ENCODE measurements around the gene BABAM2.

Gene BABAM2

GRCh38 chr2:28286678-28287077 is 396.1 kb downstream of the BABAM2 start:
- Histone ChIP-seq H3K4me3 (ENCODE audit: low read length in 2 of 2) (no peak overlapping the region), H3K4me1 (ENCODE audit: control insufficient read depth, insufficient read depth, low read length) (peaks cover 5% of the 10 kb centered on the region), H3K27me3 (ENCODE audit: control insufficient read depth in 1 of 2, insufficient read depth in 2 of 2, low read length in 2 of 2) (no peaks in the 10 kb centered on the region), H3K9me3 (ENCODE audit: control insufficient read depth in 2 of 2, low read length in 2 of 2) (no peaks in the 10 kb centered on the region), H3K9ac (ENCODE audit: low read length in 2 of 2) (no peak overlapping the region), H3K27ac (ENCODE audit: low read length) (no peak overlapping the region), H3K36me3 (ENCODE audit: control insufficient read depth in 2 of 2, insufficient read depth in 2 of 2, low read length in 2 of 2) (peaks cover 2 to 3% of the 10 kb centered on the region in 2 donors)

GRCh38 chr2:28287256-28287915 is 396.9 kb downstream of the BABAM2 start:
- H3K4me3 ChIP-seq (ENCODE audit: low read length in 2 of 2), result no peak overlapping the region
- H3K36me3 ChIP-seq (ENCODE audit: control insufficient read depth in 2 of 2, insufficient read depth in 2 of 2, low read length in 2 of 2), result peaks cover 2 to 3% of the 10 kb centered on the region in 2 donors
- H3K27ac ChIP-seq (ENCODE audit: low read length), result no peak overlapping the region
- H3K4me1 ChIP-seq (ENCODE audit: control insufficient read depth, insufficient read depth, low read length), result peaks cover 5% of the 10 kb centered on the region
- no peaks in the 10 kb centered on the region for H3K9me3 ChIP-seq (ENCODE audit: control insufficient read depth in 2 of 2, low read length in 2 of 2)
- no peaks in the 10 kb centered on the region for H3K27me3 ChIP-seq (ENCODE audit: control insufficient read depth in 1 of 2, insufficient read depth in 2 of 2, low read length in 2 of 2)
- no peak overlapping the region for H3K9ac ChIP-seq (ENCODE audit: low read length in 2 of 2)

- H3K4me3 ChIP-seq (ENCODE audit: low read length in 2 of 2), result no peak overlapping the region
- peaks cover 5% of the 10 kb centered on the region for H3K4me1 ChIP-seq (ENCODE audit: control insufficient read depth, insufficient read depth, low read length)
- H3K9ac ChIP-seq (ENCODE audit: low read length in 2 of 2), result no peak overlapping the region
- no peak overlapping the region for H3K27ac ChIP-seq (ENCODE audit: low read length)
- H3K27me3 ChIP-seq (ENCODE audit: control insufficient read depth in 1 of 2, insufficient read depth in 2 of 2, low read length in 2 of 2), result no peaks in the 10 kb centered on the region
- no peaks in the 10 kb centered on the region for H3K9me3 ChIP-seq (ENCODE audit: control insufficient read depth in 2 of 2, low read length in 2 of 2)
- H3K36me3 ChIP-seq (ENCODE audit: control insufficient read depth in 2 of 2, insufficient read depth in 2 of 2, low read length in 2 of 2), result peaks cover 2 to 3% of the 10 kb centered on the region in 2 donors
Measured at GRCh38 chr2:28288620-28289019, 398.1 kb downstream of the BABAM2 start.

- Histone ChIP-seq H3K9ac (ENCODE audit: low read length in 2 of 2) (no peak overlapping the region), H3K9me3 (ENCODE audit: control insufficient read depth in 2 of 2, low read length in 2 of 2) (no peaks in the 10 kb centered on the region), H3K4me3 (ENCODE audit: low read length in 2 of 2) (no peak overlapping the region), H3K27me3 (ENCODE audit: control insufficient read depth in 1 of 2, insufficient read depth in 2 of 2, low read length in 2 of 2) (no peaks in the 10 kb centered on the region), H3K4me1 (ENCODE audit: control insufficient read depth, insufficient read depth, low read length) (peaks cover 5% of the 10 kb centered on the region), H3K36me3 (ENCODE audit: control insufficient read depth in 2 of 2, insufficient read depth in 2 of 2, low read length in 2 of 2) (peaks cover 2 to 3% of the 10 kb centered on the region in 2 donors), H3K27ac (ENCODE audit: low read length) (no peak overlapping the region)
Measured at GRCh38 chr2:28291811-28292440, 401.4 kb downstream of the BABAM2 start.

- Histone ChIP-seq H3K36me3 (ENCODE audit: control insufficient read depth in 2 of 2, insufficient read depth in 2 of 2, low read length in 2 of 2) (peaks cover 2% of the 10 kb centered on the region in 2 donors), H3K9me3 (ENCODE audit: control insufficient read depth in 2 of 2, low read length in 2 of 2) (no peaks in the 10 kb centered on the region), H3K27ac (ENCODE audit: low read length) (no peak overlapping the region), H3K4me1 (ENCODE audit: control insufficient read depth, insufficient read depth, low read length) (peaks cover 3% of the 10 kb centered on the region), H3K4me3 (ENCODE audit: low read length in 2 of 2) (no peak overlapping the region), H3K9ac (ENCODE audit: low read length in 2 of 2) (no peak overlapping the region), H3K27me3 (ENCODE audit: control insufficient read depth in 1 of 2, insufficient read depth in 2 of 2, low read length in 2 of 2) (no peaks in the 10 kb centered on the region)
Measured at GRCh38 chr2:28292491-28292890, 402.0 kb downstream of the BABAM2 start.

GRCh38 chr2:28293416-28293815 is 402.9 kb downstream of the BABAM2 start:
- H3K27ac ChIP-seq (ENCODE audit: low read length), result no peak overlapping the region
- H3K9ac ChIP-seq (ENCODE audit: low read length in 2 of 2), result no peak overlapping the region
- no peaks in the 10 kb centered on the region for H3K4me1 ChIP-seq (ENCODE audit: control insufficient read depth, insufficient read depth, low read length)
- no peak overlapping the region for H3K4me3 ChIP-seq (ENCODE audit: low read length in 2 of 2)
- no peaks in the 10 kb centered on the region for H3K9me3 ChIP-seq (ENCODE audit: control insufficient read depth in 2 of 2, low read length in 2 of 2)
- no peaks in the 10 kb centered on the region for H3K27me3 ChIP-seq (ENCODE audit: control insufficient read depth in 1 of 2, insufficient read depth in 2 of 2, low read length in 2 of 2)
- peaks cover 0 to 2% of the 10 kb centered on the region in 2 donors for H3K36me3 ChIP-seq (ENCODE audit: control insufficient read depth in 2 of 2, insufficient read depth in 2 of 2, low read length in 2 of 2)

- Histone ChIP-seq H3K27ac (ENCODE audit: low read length) (no peak overlapping the region), H3K4me3 (ENCODE audit: low read length in 2 of 2) (no peak overlapping the region), H3K36me3 (ENCODE audit: control insufficient read depth in 2 of 2, insufficient read depth in 2 of 2, low read length in 2 of 2) (peaks cover 2 to 4% of the 10 kb centered on the region in 2 donors), H3K27me3 (ENCODE audit: control insufficient read depth in 1 of 2, insufficient read depth in 2 of 2, low read length in 2 of 2) (no peaks in the 10 kb centered on the region), H3K9me3 (ENCODE audit: control insufficient read depth in 2 of 2, low read length in 2 of 2) (no peaks in the 10 kb centered on the region), H3K9ac (ENCODE audit: low read length in 2 of 2) (no peak overlapping the region), H3K4me1 (ENCODE audit: control insufficient read depth, insufficient read depth, low read length) (no peaks in the 10 kb centered on the region)
Measured at GRCh38 chr2:28294451-28294850, 403.9 kb downstream of the BABAM2 start.

- Histone ChIP-seq H3K27me3 (ENCODE audit: control insufficient read depth in 1 of 2, insufficient read depth in 2 of 2, low read length in 2 of 2) (no peaks in the 10 kb centered on the region), H3K36me3 (ENCODE audit: control insufficient read depth in 2 of 2, insufficient read depth in 2 of 2, low read length in 2 of 2) (peaks cover 3 to 4% of the 10 kb centered on the region in 2 donors), H3K9me3 (ENCODE audit: control insufficient read depth in 2 of 2, low read length in 2 of 2) (no peaks in the 10 kb centered on the region), H3K4me1 (ENCODE audit: control insufficient read depth, insufficient read depth, low read length) (peaks cover 6% of the 10 kb centered on the region), H3K27ac (ENCODE audit: low read length) (no peak overlapping the region), H3K9ac (ENCODE audit: low read length in 2 of 2) (no peak overlapping the region), H3K4me3 (ENCODE audit: low read length in 2 of 2) (no peak overlapping the region)
Measured at GRCh38 chr2:28296243-28296642, 405.7 kb downstream of the BABAM2 start.

- Histone ChIP-seq H3K4me1 (ENCODE audit: control insufficient read depth, insufficient read depth, low read length) (peaks cover 6% of the 10 kb centered on the region), H3K27ac (ENCODE audit: low read length) (no peak overlapping the region), H3K9me3 (ENCODE audit: control insufficient read depth in 2 of 2, low read length in 2 of 2) (no peaks in the 10 kb centered on the region), H3K4me3 (ENCODE audit: low read length in 2 of 2) (no peak overlapping the region), H3K27me3 (ENCODE audit: control insufficient read depth in 1 of 2, insufficient read depth in 2 of 2, low read length in 2 of 2) (no peaks in the 10 kb centered on the region), H3K36me3 (ENCODE audit: control insufficient read depth in 2 of 2, insufficient read depth in 2 of 2, low read length in 2 of 2) (peaks cover 3 to 4% of the 10 kb centered on the region in 2 donors), H3K9ac (ENCODE audit: low read length in 2 of 2) (no peak overlapping the region)
Measured at GRCh38 chr2:28296904-28297303, 406.4 kb downstream of the BABAM2 start.

GRCh38 chr2:28297531-28297930 is 407.0 kb downstream of the BABAM2 start:
- Histone ChIP-seq H3K4me3 (ENCODE audit: low read length in 2 of 2) (no peak overlapping the region), H3K9ac (ENCODE audit: low read length in 2 of 2) (no peak overlapping the region), H3K9me3 (ENCODE audit: control insufficient read depth in 2 of 2, low read length in 2 of 2) (no peaks in the 10 kb centered on the region), H3K27ac (ENCODE audit: low read length) (no peak overlapping the region), H3K4me1 (ENCODE audit: control insufficient read depth, insufficient read depth, low read length) (peaks cover 6% of the 10 kb centered on the region), H3K27me3 (ENCODE audit: control insufficient read depth in 1 of 2, insufficient read depth in 2 of 2, low read length in 2 of 2) (no peaks in the 10 kb centered on the region), H3K36me3 (ENCODE audit: control insufficient read depth in 2 of 2, insufficient read depth in 2 of 2, low read length in 2 of 2) (peaks cover 3 to 4% of the 10 kb centered on the region in 2 donors)

- H3K4me3 ChIP-seq (ENCODE audit: low read length in 2 of 2), result no peak overlapping the region
- H3K9me3 ChIP-seq (ENCODE audit: control insufficient read depth in 2 of 2, low read length in 2 of 2), result no peaks in the 10 kb centered on the region
- no peak overlapping the region for H3K9ac ChIP-seq (ENCODE audit: low read length in 2 of 2)
- peaks cover 6% of the 10 kb centered on the region for H3K4me1 ChIP-seq (ENCODE audit: control insufficient read depth, insufficient read depth, low read length)
- H3K27ac ChIP-seq (ENCODE audit: low read length), result no peak overlapping the region
- H3K27me3 ChIP-seq (ENCODE audit: control insufficient read depth in 1 of 2, insufficient read depth in 2 of 2, low read length in 2 of 2), result no peaks in the 10 kb centered on the region
- H3K36me3 ChIP-seq (ENCODE audit: control insufficient read depth in 2 of 2, insufficient read depth in 2 of 2, low read length in 2 of 2), result peaks cover 3 to 4% of the 10 kb centered on the region in 2 donors
Measured at GRCh38 chr2:28298406-28298805, 407.9 kb downstream of the BABAM2 start.
